GM23338 (cell line): Measurements from ENCODE around the gene ANGPTL2. TPM values are rescaled to one million over a fixed set of nuclear protein-coding genes. Genes with fewer than 3 reads are reported as not detected.

Experiments used
- ATAC-seq: fragments of 200-7000 bp; cut with Tn5 transposase; 3 replicates; pipeline ENCODE4 v1.9.1; 2020
- DNase-seq: peaks from one replicate; pipeline ENCODE4 v3.0.0-alpha.2; 2015; ENCODE audit warnings: low spot score
- H2AFZ ChIP-seq: fragments of 200-600 bp; sonication (generic); 2 replicates; pipeline ENCODE4 v1.8.0; 2016; ENCODE audit warnings: antibody characterized with exemption, mild to moderate bottlenecking, moderate library complexity
- H3F3A ChIP-seq: fragments of 200-600 bp; sonication (generic); replicated peaks from 2 replicates; pipeline ENCODE4 v1.8.0; 2017; ENCODE audit warnings: antibody characterized with exemption, mixed run types, low read depth
- H3K27ac ChIP-seq: fragments of 200-600 bp; sonication (generic); 2 replicates; pipeline ENCODE4 v1.6.1; 2016; ENCODE audit warnings: low read depth
- H3K27me3 ChIP-seq: fragments of 200-600 bp; sonication (generic); 2 replicates; pipeline ENCODE4 v1.8.0; 2016; ENCODE audit warnings: mild to moderate bottlenecking, mixed run types, moderate library complexity; ENCODE audit not compliant: insufficient read depth
- H3K36me3 ChIP-seq: fragments of 200-600 bp; sonication (generic); 2 replicates; pipeline ENCODE4 v1.8.0; 2016; ENCODE audit warnings: mild to moderate bottlenecking; ENCODE audit not compliant: insufficient read depth
- H3K4me1 ChIP-seq: fragments of 200-600 bp; sonication (generic); 2 replicates; pipeline ENCODE4 v1.8.0; 2016; ENCODE audit warnings: mild to moderate bottlenecking, moderate library complexity; ENCODE audit not compliant: insufficient read depth
- H3K4me2 ChIP-seq: fragments of 200-600 bp; sonication (generic); 2 replicates; pipeline ENCODE4 v1.7.1; 2017; ENCODE audit warnings: mixed run types
- H3K4me3 ChIP-seq: fragments of 200-600 bp; sonication (generic); 2 replicates; pipeline ENCODE4 v1.6.1; 2016; ENCODE audit warnings: mixed run types
- H3K79me2 ChIP-seq: fragments of 200-600 bp; sonication (generic); replicated peaks from 2 replicates; pipeline ENCODE4 v1.8.0; 2017; ENCODE audit warnings: mild to moderate bottlenecking; ENCODE audit not compliant: insufficient read depth
- H3K9me2 ChIP-seq: fragments of 200-600 bp; sonication (generic); 2 replicates; pipeline ENCODE4 v1.8.0; 2017; ENCODE audit not compliant: insufficient read depth
- H4K20me1 ChIP-seq: fragments of 200-600 bp; sonication (generic); replicated peaks from 2 replicates; pipeline ENCODE4 v1.8.0; 2017; ENCODE audit warnings: mild to moderate bottlenecking; ENCODE audit not compliant: insufficient read depth
- H3K27ac Mint-ChIP-seq: 2 replicates; pipeline ENCODE4 v1.8.0; 2020; ENCODE audit warnings: inconsistent platforms, mild to moderate bottlenecking, moderate library complexity, mixed read lengths
- H3K27me3 Mint-ChIP-seq: 3 replicates; pipeline ENCODE4 v1.8.0; 2022; ENCODE audit warnings: low read depth, mild to moderate bottlenecking, moderate library complexity, mixed read lengths, inconsistent platforms; ENCODE audit not compliant: insufficient read depth, poor library complexity
- H3K36me3 Mint-ChIP-seq: 3 replicates; pipeline ENCODE4 v1.8.0; 2021; ENCODE audit warnings: low read depth, mild to moderate bottlenecking, inconsistent platforms, moderate library complexity, mixed read lengths
- H3K4me1 Mint-ChIP-seq: 3 replicates; pipeline ENCODE4 v1.8.0; 2020; ENCODE audit warnings: mild to moderate bottlenecking, inconsistent platforms, mixed read lengths
- H3K4me3 Mint-ChIP-seq: 3 replicates; pipeline ENCODE4 v1.8.0; 2021; ENCODE audit warnings: moderate library complexity, mild to moderate bottlenecking, inconsistent platforms, mixed read lengths
- H3K9me3 Mint-ChIP-seq: 3 replicates; pipeline ENCODE4 v1.8.0; 2020; ENCODE audit warnings: moderate library complexity, mild to moderate bottlenecking, inconsistent platforms, mixed read lengths
- CREB1 ChIP-seq: fragments of 250-450 bp; sonication (Bioruptor Pico); IDR thresholded peaks from 2 replicates; pipeline ENCODE4 v1.5.0; 2020; ENCODE audit warnings: low read depth, mild to moderate bottlenecking, moderate library complexity
- EZH2 ChIP-seq: fragments of 200-600 bp; sonication (generic); IDR thresholded peaks from one replicate; pipeline ENCODE4 v1.8.0; 2017; ENCODE audit warnings: antibody characterized with exemption, mild to moderate bottlenecking, low read depth; ENCODE audit not compliant: unreplicated experiment
- EZH2phosphoT487 ChIP-seq: fragments of 200-600 bp; sonication (generic); IDR thresholded peaks from one replicate; pipeline ENCODE4 v1.8.1; 2018; ENCODE audit warnings: antibody characterized with exemption; ENCODE audit not compliant: unreplicated experiment
- POLR2AphosphoS5 ChIP-seq: IDR thresholded peaks from 2 replicates; pipeline ENCODE4 v1.6.1; 2016; ENCODE audit warnings: antibody characterized with exemption, low read depth
- STAT1 ChIP-seq: IDR thresholded peaks from one replicate; pipeline ENCODE4 v1.6.1; 2016; ENCODE audit warnings: antibody characterized with exemption; ENCODE audit not compliant: unreplicated experiment
- ZNF114 ChIP-seq: fragments of 250-450 bp; sonication (Bioruptor Pico); IDR thresholded peaks from 2 replicates; pipeline ENCODE4 v1.5.0; 2020; ENCODE audit warnings: mild to moderate bottlenecking, moderate library complexity
- ZNF331 ChIP-seq: fragments of 250-450 bp; sonication (Bioruptor Pico); IDR thresholded peaks from 2 replicates; pipeline ENCODE4 v1.5.0; 2020; ENCODE audit warnings: low read depth, mild to moderate bottlenecking, moderate library complexity
- polyA plus RNA-seq: library from polyadenylated mRNA; unstranded; fragments of >200 nt; fragmentation: Nextera tagmentation; extraction: Ambion mirVana; gene quantifications from 2 replicates; pipeline ENCODE4 v1.2.1, GENCODE V29; 2016
- total RNA-seq: library from RNA; depleted of rRNA; stranded (reverse); fragments of >200 nt; shearing (Covaris generic); gene quantifications from 2 replicates; pipeline ENCODE4 v1.2.3, GENCODE V29; 2014
- TF ChIP-seq, protein P1 (sequence below): IDR thresholded peaks from one replicate; pipeline ENCODE4 v1.6.1; 2018; ENCODE audit warnings: antibody characterized with exemption; ENCODE audit not compliant: unreplicated experiment
- TF ChIP-seq, protein P2 (sequence below): IDR thresholded peaks from 2 replicates; pipeline ENCODE4 v1.6.1; 2016; ENCODE audit warnings: antibody characterized with exemption
- TF ChIP-seq, protein P3 (sequence below): fragments of 250-450 bp; sonication (Bioruptor Pico); IDR thresholded peaks from 2 replicates; pipeline ENCODE4 v1.5.0; 2020; ENCODE audit warnings: mild to moderate bottlenecking, moderate library complexity

ANGPTL2 gene
- total and polyA plus RNA-seq, 2 experiments from 2014 or later, result 2.9 to 5.2 TPM

DNA sequence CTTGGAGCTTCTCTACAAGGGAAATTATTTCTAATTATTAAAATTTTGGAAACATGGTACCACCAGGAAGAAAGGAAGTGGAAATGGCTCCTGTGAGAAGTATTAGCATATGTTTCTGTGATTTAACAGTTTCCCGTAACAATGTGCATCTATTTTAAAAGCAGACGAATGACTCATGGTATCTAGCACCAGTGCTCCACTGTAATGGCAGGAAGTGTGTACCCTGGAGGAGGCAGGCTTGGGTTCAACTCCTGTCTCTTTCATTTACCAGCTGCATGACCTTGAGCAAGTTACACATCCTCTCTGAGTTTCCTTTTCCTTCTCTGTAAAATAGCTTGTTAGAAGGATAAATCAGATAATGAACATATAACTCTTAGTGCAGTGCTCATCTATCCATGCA lies 41.0 kb upstream of the ANGPTL2 start (continued):
- TF ChIP-seq, protein P1, sequence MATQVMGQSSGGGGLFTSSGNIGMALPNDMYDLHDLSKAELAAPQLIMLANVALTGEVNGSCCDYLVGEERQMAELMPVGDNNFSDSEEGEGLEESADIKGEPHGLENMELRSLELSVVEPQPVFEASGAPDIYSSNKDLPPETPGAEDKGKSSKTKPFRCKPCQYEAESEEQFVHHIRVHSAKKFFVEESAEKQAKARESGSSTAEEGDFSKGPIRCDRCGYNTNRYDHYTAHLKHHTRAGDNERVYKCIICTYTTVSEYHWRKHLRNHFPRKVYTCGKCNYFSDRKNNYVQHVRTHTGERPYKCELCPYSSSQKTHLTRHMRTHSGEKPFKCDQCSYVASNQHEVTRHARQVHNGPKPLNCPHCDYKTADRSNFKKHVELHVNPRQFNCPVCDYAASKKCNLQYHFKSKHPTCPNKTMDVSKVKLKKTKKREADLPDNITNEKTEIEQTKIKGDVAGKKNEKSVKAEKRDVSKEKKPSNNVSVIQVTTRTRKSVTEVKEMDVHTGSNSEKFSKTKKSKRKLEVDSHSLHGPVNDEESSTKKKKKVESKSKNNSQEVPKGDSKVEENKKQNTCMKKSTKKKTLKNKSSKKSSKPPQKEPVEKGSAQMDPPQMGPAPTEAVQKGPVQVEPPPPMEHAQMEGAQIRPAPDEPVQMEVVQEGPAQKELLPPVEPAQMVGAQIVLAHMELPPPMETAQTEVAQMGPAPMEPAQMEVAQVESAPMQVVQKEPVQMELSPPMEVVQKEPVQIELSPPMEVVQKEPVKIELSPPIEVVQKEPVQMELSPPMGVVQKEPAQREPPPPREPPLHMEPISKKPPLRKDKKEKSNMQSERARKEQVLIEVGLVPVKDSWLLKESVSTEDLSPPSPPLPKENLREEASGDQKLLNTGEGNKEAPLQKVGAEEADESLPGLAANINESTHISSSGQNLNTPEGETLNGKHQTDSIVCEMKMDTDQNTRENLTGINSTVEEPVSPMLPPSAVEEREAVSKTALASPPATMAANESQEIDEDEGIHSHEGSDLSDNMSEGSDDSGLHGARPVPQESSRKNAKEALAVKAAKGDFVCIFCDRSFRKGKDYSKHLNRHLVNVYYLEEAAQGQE, result no peak
- TF ChIP-seq STAT1, result no peak
- no peak for TF ChIP-seq CREB1 (CRISPR knock-in tag)

DNA sequence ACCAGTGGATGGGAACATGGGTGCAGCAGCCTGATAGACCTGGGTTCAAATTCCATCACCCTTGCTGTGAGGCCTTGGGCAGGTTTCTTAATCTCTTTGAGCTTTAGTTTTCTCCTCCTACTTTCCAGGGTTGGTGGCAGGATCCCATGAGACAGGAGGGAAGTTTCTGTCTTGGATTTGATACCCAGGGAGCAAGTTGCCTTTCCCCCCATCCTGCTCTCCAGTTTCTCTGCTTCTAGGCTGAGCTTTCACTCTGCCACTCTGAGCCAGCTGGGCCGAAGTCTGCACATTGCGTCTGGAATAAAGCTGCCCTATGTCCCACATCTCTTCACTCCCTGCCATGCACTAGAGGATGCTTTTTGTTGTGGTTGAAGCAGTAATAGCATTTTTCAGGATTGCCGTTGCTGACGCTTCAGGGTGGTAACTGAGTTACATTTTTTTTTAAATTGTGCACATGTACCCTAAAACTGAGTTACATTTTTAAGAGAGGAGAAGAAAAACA lies 40.5 kb upstream of the ANGPTL2 start:
- H3F3A ChIP-seq, result no peaks in the 10 kb centered on the region
- H3K36me3 ChIP-seq, result no peaks in the 10 kb centered on the region
- Mint-ChIP-seq H3K9me3 (no peaks in the 10 kb centered on the region), H3K4me3 (no peak overlapping the region), H3K36me3 (no peaks in the 10 kb centered on the region), H3K4me1 (peaks cover 42% of the 10 kb centered on the region), H3K27me3 (peaks cover 6% of the 10 kb centered on the region), H3K27ac (no peak overlapping the region; the same call in 1 of the 2 replicates)
- DNase-seq, result no peak
- H4K20me1 ChIP-seq, result no peaks in the 10 kb centered on the region
- no peaks in the 10 kb centered on the region for H3K9me2 ChIP-seq
- no peak overlapping the region for H3K27ac ChIP-seq
- no peak overlapping the region for H2AFZ ChIP-seq
- no peak overlapping the region for H3K4me3 ChIP-seq
- H3K79me2 ChIP-seq, result no peaks in the 10 kb centered on the region
- H3K4me1 ChIP-seq, result peaks cover 19% of the 10 kb centered on the region
- H3K4me2 ChIP-seq, result no peak overlapping the region
- H3K27me3 ChIP-seq, result no peaks in the 10 kb centered on the region
- TF ChIP-seq, protein P2, sequence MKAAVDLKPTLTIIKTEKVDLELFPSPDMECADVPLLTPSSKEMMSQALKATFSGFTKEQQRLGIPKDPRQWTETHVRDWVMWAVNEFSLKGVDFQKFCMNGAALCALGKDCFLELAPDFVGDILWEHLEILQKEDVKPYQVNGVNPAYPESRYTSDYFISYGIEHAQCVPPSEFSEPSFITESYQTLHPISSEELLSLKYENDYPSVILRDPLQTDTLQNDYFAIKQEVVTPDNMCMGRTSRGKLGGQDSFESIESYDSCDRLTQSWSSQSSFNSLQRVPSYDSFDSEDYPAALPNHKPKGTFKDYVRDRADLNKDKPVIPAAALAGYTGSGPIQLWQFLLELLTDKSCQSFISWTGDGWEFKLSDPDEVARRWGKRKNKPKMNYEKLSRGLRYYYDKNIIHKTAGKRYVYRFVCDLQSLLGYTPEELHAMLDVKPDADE, result no peak
- TF ChIP-seq STAT1, result no peak
- TF ChIP-seq ZNF331, result no peak
- TF ChIP-seq EZH2, result no peak
- TF ChIP-seq POLR2AphosphoS5, result no peak
- TF ChIP-seq, protein P3, sequence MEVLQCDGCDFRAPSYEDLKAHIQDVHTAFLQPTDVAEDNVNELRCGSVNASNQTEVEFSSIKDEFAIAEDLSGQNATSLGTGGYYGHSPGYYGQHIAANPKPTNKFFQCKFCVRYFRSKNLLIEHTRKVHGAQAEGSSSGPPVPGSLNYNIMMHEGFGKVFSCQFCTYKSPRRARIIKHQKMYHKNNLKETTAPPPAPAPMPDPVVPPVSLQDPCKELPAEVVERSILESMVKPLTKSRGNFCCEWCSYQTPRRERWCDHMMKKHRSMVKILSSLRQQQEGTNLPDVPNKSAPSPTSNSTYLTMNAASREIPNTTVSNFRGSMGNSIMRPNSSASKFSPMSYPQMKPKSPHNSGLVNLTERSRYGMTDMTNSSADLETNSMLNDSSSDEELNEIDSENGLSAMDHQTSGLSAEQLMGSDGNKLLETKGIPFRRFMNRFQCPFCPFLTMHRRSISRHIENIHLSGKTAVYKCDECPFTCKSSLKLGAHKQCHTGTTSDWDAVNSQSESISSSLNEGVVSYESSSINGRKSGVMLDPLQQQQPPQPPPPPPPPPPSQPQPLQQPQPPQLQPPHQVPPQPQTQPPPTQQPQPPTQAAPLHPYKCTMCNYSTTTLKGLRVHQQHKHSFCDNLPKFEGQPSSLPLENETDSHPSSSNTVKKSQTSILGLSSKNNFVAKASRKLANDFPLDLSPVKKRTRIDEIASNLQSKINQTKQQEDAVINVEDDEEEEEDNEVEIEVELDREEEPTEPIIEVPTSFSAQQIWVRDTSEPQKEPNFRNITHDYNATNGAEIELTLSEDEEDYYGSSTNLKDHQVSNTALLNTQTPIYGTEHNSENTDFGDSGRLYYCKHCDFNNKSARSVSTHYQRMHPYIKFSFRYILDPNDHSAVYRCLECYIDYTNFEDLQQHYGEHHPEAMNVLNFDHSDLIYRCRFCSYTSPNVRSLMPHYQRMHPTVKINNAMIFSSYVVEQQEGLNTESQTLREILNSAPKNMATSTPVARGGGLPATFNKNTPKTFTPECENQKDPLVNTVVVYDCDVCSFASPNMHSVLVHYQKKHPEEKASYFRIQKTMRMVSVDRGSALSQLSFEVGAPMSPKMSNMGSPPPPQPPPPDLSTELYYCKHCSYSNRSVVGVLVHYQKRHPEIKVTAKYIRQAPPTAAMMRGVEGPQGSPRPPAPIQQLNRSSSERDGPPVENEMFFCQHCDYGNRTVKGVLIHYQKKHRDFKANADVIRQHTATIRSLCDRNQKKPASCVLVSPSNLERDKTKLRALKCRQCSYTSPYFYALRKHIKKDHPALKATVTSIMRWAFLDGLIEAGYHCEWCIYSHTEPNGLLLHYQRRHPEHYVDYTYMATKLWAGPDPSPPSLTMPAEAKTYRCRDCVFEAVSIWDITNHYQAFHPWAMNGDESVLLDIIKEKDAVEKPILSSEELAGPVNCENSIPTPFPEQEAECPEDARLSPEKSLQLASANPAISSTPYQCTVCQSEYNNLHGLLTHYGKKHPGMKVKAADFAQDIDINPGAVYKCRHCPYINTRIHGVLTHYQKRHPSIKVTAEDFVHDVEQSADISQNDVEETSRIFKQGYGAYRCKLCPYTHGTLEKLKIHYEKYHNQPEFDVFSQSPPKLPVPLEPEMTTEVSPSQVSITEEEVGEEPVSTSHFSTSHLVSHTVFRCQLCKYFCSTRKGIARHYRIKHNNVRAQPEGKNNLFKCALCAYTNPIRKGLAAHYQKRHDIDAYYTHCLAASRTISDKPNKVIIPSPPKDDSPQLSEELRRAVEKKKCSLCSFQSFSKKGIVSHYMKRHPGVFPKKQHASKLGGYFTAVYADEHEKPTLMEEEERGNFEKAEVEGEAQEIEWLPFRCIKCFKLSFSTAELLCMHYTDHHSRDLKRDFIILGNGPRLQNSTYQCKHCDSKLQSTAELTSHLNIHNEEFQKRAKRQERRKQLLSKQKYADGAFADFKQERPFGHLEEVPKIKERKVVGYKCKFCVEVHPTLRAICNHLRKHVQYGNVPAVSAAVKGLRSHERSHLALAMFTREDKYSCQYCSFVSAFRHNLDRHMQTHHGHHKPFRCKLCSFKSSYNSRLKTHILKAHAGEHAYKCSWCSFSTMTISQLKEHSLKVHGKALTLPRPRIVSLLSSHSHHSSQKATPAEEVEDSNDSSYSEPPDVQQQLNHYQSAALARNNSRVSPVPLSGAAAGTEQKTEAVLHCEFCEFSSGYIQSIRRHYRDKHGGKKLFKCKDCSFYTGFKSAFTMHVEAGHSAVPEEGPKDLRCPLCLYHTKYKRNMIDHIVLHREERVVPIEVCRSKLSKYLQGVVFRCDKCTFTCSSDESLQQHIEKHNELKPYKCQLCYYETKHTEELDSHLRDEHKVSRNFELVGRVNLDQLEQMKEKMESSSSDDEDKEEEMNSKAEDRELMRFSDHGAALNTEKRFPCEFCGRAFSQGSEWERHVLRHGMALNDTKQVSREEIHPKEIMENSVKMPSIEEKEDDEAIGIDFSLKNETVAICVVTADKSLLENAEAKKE (CRISPR knock-in tag), result no peak
- TF ChIP-seq, protein P1, result no peak
- TF ChIP-seq ZNF114 (CRISPR knock-in tag), result no peak
- no peak for TF ChIP-seq EZH2phosphoT487
- ATAC-seq, result no peak
